H1 (cell line): Measurements from ENCODE around the gene BEST2. TPM values are rescaled to one million over a fixed set of nuclear protein-coding genes. Genes with fewer than 3 reads are reported as not detected.

Experiments used
- ASH2L ChIP-seq: fragments of 200-600, 300-600 bp; sonication (generic); IDR thresholded peaks from one replicate; pipeline ENCODE4 v1.7.1; 2017; ENCODE audit warnings: low read length
- BACH1 ChIP-seq: IDR thresholded peaks from 2 replicates; pipeline ENCODE4 v1.6.1; 2012; ENCODE audit warnings: low read length, improper control_type of control experiment
- BRCA1 ChIP-seq: IDR thresholded peaks from 2 replicates; pipeline ENCODE4 v1.6.1; 2012; ENCODE audit warnings: low read depth, low read length, improper control_type of control experiment
- CBX5 ChIP-seq: fragments of 300-800, 300-1000 bp; sonication (generic); IDR thresholded peaks from 2 replicates; pipeline ENCODE4 v1.7.1; 2016; ENCODE audit warnings: antibody characterized with exemption, low read length, low read depth
- CEBPB ChIP-seq: IDR thresholded peaks from 2 replicates; pipeline ENCODE4 v1.6.1; 2012; ENCODE audit warnings: low read depth, low read length
- CHD1 ChIP-seq: IDR thresholded peaks from 2 replicates; pipeline ENCODE4 v1.6.1; 2012; ENCODE audit warnings: low read depth, low read length, improper control_type of control experiment
- CREB1 ChIP-seq: IDR thresholded peaks from 2 replicates; pipeline ENCODE4 v1.6.1; 2012; ENCODE audit warnings: inconsistent platforms
- E2F6 ChIP-seq: IDR thresholded peaks from 2 replicates; pipeline ENCODE4 v1.6.1; 2012; ENCODE audit warnings: inconsistent platforms
- EGR1 ChIP-seq: IDR thresholded peaks from 2 replicates; pipeline ENCODE4 v1.6.1; 2011; ENCODE audit warnings: low read depth, low read length, borderline replicate concordance
- EZH2 ChIP-seq: fragments of 200-600 bp; sonication (generic); IDR thresholded peaks from 2 replicates; pipeline ENCODE4 v1.7.1; 2012; ENCODE audit warnings: low read depth, mild to moderate bottlenecking, moderate library complexity, low read length, inconsistent platforms; ENCODE audit not compliant: severe bottlenecking
- GABPA ChIP-seq: IDR thresholded peaks from 2 replicates; pipeline ENCODE4 v1.6.1; 2011; ENCODE audit warnings: mild to moderate bottlenecking, low read length, moderate library complexity, borderline replicate concordance; ENCODE audit not compliant: insufficient read depth
- HDAC6 ChIP-seq: IDR thresholded peaks from one replicate; pipeline ENCODE4 v1.7.1; 2012; ENCODE audit warnings: low read depth, mild to moderate bottlenecking, inconsistent platforms, low read length, moderate library complexity
- JUN ChIP-seq: IDR thresholded peaks from 2 replicates; pipeline ENCODE4 v1.6.1; 2011; ENCODE audit warnings: low read depth, mild to moderate bottlenecking, improper control_type of control experiment, low read length
- NANOG ChIP-seq: IDR thresholded peaks from 2 replicates; pipeline ENCODE4 v1.6.1; 2011; ENCODE audit warnings: low read length, low read depth, mild to moderate bottlenecking, inconsistent platforms; ENCODE audit not compliant: insufficient read depth, poor library complexity, severe bottlenecking
- PHF8 ChIP-seq: fragments of 200-600 bp; sonication (generic); conservative IDR thresholded peaks from 2 replicates; pipeline ENCODE4 v1.7.1; 2012; ENCODE audit warnings: low read depth, mild to moderate bottlenecking, inconsistent platforms, low read length, moderate library complexity
- POLR2AphosphoS5 ChIP-seq: IDR thresholded peaks from 2 replicates; pipeline ENCODE4 v1.6.1; 2011; ENCODE audit warnings: low read depth, low read length
- RNF2 ChIP-seq: fragments of 200-900, 300-1000 bp; sonication (generic); IDR thresholded peaks from 2 replicates; pipeline ENCODE4 v1.7.1; 2016; ENCODE audit warnings: borderline replicate concordance, low read depth, mild to moderate bottlenecking, antibody characterized with exemption, low read length; ENCODE audit not compliant: poor library complexity, severe bottlenecking; ENCODE audit errors: missing control alignments
- SIN3A ChIP-seq, 2 experiments: IDR thresholded peaks in 1 of 2; conservative IDR thresholded peaks in 1 of 2; 2 replicates each; pipeline ENCODE4 v1.6.1; 2011 to 2012; ENCODE audit warnings: low read length in 2 of 2, improper control_type of control experiment in 1 of 2, low read depth in 1 of 2, mild to moderate bottlenecking in 1 of 2
- SUZ12 ChIP-seq: fragments of 200-600 bp; sonication (generic); IDR thresholded peaks from 2 replicates; pipeline ENCODE4 v1.6.1; 2012; ENCODE audit warnings: mild to moderate bottlenecking, inconsistent platforms, low read length, moderate library complexity, mixed read lengths
- TAF1 ChIP-seq: IDR thresholded peaks from 2 replicates; pipeline ENCODE4 v1.6.1; 2011; ENCODE audit warnings: mild to moderate bottlenecking, low read depth, low read length
- TAF7 ChIP-seq: optimal IDR thresholded peaks from 2 replicates; pipeline ENCODE3; 2011; ENCODE audit warnings: low read depth, mild to moderate bottlenecking, inconsistent platforms, low read length, moderate library complexity, borderline replicate concordance
- polyA plus RNA-seq, 7 experiments: library from polyadenylated mRNA; depleted of rRNA in 3 of 7; stranded (reverse) in 5 of 7; unstranded in 2 of 7; fragments of >200 nt in 5 of 7; fragments of 200-250 nt in 2 of 7; gene quantifications; 1 replicate in 5 of 7; 2 replicates in 1 of 7; 4 replicates in 1 of 7; pipeline versions ENCODE4 v1.2.1 to v1.2.3, GENCODE V29; 2011 to 2013; ENCODE audit warnings: missing spikeins in 2 of 7, mixed read lengths in 2 of 7
- total RNA-seq: library from RNA; stranded (reverse); fragmentation: NEBNext Ultra II Directional; extraction: Animal tissue kit (Norgen Biotek cat#: 25700); gene quantifications from 2 replicates; pipeline ENCODE4 v1.2.1, GENCODE V29; 2021
- TF ChIP-seq, protein P1 (sequence below): IDR thresholded peaks from 2 replicates; pipeline ENCODE4 v1.6.1; 2012; ENCODE audit warnings: inconsistent platforms

Gene BEST2
- total and polyA plus RNA-seq, 2 of the 8 experiments (the other 6 are each of a cell fraction or from before 2014, with no cell fraction given), result 4.6 to 7.3 TPM

DNA sequence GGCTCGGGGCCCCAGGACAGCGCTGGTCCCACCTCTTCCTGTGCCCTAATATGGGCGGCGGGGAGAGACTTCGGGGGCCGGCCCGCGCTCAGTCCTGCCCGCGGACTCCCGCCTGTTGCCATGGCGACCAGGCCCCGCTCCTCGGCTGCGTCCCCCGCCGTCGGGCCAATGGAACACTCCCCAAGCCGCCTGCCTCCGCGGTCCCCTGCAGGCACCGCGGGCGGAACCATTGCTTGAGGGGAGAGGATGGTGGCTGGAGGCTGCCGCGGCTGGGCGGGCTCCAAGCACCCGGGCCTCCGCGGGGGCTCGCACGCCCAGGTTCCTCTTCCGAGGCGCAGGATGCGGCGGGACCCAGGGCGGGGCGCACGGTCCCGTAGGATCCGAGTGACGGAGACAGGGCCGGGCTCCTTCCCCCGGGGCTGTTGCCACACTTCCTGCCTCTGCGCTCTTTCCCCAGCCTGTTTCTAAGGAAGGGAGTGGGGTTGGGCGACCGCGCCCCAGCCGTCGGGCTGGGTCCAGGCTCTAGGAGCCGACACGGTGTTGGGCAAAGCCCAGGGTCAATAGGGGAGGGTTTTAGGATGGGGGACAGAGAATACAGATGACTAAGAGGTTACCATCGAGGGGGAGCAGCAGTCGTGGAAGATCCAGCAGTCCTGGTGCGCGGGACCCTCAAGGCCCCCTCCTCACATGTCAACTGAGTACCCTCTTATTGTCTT, 38.5 kb downstream of the BEST2 start (continued):
- TF ChIP-seq SIN3A (conservative IDR thresholded peaks at IDR 0.05 in 1 of 2, IDR thresholded peaks at IDR 0.05 in 1 of 2; ENCODE audit: low read depth in 1 of 2, low read length in 2 of 2) (peak; percentile 5 to 94; a peak in 2 of 4 replicates), SUZ12 (no peak), E2F6 (peak; percentile 62), CBX5 (no peak), CHD1 (peak; percentile 94), TAF7 (no peak), EZH2 (no peak), BACH1 (no peak), GABPA (0 out of 2 replicates have a peak, but pooled peaks have one; percentile 30), EGR1 (peak; percentile 61; the same call in 1 of the 2 replicates), POLR2AphosphoS5 (no peak), ASH2L (peak; percentile 35), JUN (no peak), TAF1 (no peak), CREB1 (peak; percentile 21; the same call in 1 of the 2 replicates), PHF8 (0 out of 2 replicates have a peak, but pooled peaks have one; percentile 28), RNF2 (no peak), BRCA1 (no peak), NANOG (peak; percentile 32), CEBPB (0 out of 2 replicates have a peak, but pooled peaks have one; percentile 48), HDAC6 (no peak)
- TF ChIP-seq, protein P1, sequence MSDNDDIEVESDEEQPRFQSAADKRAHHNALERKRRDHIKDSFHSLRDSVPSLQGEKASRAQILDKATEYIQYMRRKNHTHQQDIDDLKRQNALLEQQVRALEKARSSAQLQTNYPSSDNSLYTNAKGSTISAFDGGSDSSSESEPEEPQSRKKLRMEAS, result peak; percentile 75
